ENCODE results near the gene OR2AT4.
"Not testable (repeated sequence)": the region's sequence is repeated elsewhere in the genome, so short reads cannot be mapped to it uniquely, and the experiment has no call there.

The OR2AT4 gene

DNA sequence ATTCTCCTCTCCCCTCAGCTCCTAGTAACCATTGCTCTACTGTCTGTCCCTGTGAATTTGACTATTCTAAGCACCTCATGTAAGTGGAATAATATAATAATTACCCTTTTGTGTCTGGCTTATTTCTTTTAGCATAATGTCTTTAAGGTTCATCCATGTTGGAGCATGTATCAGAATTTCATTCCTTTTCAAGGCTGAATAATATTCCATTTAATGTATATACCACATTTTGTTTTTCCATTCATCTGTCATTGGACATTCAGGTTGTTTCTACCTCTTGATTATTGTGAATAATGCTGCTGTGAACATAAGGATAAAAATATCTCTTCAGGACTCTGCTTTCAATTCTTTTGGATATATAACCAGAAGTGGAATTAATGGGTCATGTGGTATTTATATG, 28.1 kb downstream of the OR2AT4 start:
- DNase-seq (ENCODE audit: low spot score), result no peak

DNA sequence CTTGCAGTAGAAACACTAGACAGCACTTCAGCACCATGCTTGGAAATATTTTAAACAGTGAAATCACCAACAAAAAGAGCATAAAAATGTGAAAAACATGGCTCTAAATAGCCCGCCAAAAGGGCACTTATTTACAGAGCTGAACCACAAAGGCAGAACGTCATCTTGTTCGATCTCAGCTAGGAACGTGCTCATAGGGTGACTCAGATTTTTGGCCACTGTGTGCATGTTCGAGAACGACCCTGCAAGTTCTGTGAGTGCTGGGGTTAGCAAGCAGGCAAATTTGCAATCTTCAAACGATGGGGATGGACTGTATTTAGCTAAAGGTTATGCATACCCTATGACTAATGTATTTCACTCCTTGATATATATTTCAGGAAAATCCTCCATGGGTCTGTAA, 30.6 kb downstream of the OR2AT4 start:
- no peak for DNase-seq (ENCODE audit: low spot score)

DNA sequence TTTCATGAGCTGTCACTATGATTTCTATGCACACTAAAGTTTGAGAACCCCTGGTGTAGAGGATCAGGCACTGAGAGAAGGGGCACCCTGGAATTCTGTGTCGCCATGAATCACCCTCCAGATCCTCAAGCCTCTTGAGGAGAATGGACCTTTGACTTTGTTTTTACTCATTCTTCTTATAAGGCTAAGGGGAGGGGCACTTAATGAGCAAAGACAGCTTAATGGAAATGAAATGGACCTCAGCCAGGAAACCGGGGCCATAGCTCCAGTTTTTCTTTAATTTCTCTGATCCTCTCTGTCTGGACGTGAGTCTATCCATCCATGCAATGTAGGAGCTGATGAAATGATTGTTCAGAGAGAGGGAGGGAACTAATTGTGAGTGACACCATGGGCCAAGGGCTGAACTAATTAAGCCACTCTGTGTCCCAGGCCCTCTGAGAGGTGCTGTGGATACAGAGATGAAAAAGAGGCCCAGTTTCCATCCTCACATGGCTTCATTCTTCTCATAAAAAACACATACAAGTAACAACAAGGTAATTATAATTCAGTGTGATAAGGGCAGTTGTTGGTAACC, 32.8 kb downstream of the OR2AT4 start:
- DNase-seq (ENCODE audit: low spot score), result no peak

DNA sequence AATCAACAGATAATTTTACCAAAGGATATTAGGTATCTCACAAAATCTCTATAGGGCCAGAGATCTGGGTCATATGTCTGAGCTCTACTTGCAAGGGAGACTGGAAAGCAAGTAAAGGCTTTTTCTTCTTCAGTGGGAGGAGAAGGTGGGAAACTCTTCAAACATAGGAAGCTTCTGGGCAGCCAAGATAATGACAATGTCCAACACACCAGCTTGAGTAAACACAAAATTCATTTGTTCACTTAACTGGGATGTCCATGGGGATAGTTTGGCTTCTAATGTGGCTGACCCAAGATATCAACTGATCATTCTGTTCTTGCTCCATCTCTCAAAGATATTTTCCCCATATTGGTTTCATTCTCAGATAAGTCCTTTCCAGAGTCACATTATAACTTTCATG, 37.4 kb downstream of the OR2AT4 start:
- no peak for DNase-seq (ENCODE audit: low spot score)

DNA sequence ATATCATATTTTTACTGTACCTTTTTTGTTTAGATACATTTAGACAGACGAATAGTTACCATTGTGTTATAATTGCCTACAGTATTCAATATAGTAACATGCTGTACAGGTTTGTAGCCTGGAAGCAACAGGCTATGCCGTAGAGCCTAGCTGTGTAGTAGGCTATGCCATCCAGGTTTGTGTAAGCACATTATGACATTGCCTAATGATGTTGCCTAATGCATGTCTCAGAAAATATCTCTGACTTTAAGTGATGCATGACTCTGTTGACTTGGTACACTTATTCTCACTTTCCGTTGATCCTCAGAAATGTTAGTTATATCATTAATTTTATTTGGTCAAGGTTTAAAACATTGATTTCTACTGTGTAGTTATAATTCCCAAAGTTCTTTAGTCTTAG, 39.9 kb downstream of the OR2AT4 start:
- DNase-seq (ENCODE audit: low spot score), result no peak

DNA sequence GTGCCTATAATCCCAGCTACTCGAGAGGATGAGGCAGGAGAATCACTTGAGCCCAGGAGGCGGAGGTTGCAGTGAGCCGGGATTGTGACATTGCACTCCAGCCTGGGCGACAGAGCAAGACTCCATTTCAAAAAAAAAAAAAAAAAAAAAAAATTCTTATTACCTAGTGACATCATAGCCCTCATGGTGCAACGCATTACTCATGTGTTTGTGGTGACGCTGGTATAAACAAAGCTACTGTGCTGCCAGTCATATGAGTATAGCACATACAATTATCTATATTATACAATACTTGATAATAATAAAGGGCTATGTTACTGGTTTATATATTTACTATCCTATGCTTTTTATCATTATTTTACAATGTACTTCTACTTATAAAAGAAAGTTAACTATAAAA, 41.2 kb downstream of the OR2AT4 start:
- DNase-seq (ENCODE audit: low spot score), result no peak

DNA sequence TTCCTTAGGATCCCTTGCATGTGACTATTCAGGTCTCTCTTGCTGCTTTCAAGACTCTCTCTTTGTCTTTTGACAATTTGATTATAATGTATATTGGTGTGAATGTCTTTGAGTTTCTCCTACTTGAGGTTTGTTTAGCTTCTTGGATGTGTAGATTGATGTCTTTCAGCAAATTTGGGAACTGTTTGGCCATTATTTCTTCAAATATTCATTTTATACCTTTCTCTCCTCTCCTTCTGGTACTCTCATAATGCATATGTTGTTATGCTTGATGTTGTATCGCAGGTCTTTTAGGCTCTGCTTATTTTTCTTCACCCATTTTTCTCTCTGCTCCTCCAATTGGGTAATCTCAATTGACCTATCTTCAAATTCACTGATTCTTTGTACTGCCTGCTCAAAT, 44.2 kb downstream of the OR2AT4 start:
- DNase-seq (ENCODE audit: low spot score), result no peak

DNA sequence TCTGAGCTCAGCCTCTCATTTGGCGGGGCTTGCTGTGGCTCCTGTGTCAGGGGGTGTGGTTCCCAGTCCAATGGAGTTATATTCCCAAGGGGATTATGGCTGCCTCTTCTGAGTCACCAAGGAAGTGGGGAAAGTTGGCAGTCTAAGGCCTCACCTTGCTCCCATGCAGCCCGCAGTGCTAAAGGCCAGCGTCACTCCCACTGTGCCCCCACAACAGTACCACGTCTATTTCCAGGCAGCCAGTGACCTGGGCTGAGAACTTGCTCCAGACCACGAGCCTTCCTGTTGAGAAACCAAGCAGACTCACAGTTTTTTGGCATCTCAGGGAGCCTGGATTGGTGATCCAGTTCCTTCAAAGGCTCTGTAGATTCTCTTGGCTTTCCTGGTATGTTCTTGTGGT, 45.6 kb downstream of the OR2AT4 start:
- DNase-seq (ENCODE audit: low spot score), result no peak

DNA sequence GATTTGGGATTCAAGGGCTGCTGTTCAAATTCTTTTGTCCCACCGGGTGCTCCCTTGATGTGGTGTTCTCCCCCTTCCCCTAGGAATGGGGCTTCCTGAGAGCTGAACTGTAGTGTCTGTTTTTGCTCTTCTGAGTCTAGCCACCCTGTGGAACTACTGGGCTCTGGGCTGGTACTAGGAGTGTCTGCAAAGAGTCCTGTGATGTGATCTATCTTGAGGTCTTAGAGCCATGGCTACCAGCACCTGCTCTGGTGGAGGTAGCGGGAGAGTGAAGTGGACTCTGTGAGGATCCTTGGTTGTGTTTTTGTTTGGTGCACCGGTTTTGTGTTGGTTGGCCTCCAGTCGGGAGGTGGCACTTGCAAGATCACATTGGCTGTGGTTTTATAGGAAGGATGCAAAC, 46.2 kb downstream of the OR2AT4 start:
- no peak for DNase-seq (ENCODE audit: low spot score)

DNA sequence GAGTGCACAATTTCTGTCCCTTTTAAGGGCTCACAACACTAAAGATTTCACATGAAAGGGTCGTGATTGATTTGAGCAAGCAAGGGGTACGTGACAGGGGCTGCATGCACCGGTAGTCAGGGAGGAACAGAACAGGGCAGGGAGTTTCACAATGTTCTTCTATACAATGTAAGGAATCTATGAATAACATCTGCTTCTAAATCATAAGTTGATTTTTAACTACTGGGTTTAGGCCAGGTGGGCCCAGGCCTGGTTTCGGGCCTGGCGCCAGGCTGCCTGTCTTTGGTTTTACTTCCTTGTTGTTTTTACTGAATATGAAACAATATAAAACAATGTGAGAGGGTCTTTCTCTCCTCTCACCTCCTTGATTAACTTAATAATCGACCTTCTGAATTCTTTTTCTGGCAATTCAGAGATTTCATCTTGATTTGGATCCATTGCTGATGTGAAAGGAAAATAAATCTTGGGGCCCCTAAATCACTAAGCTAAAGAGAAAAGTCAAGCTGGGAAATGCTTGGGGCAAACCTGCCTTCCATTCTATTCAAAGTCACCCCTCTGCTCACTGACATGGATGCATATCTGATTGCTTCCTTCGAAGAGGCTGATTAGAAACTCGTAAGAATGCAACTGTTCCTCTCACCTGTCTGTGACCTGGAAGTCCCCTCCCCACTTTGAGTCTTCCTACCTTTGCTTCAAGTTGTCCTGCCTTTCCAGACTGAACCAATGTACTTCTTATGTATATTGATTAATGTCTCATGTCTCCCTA, 47.0 kb downstream of the OR2AT4 start:
- DNase-seq (ENCODE audit: low spot score), result not testable (repeated sequence)

DNA sequence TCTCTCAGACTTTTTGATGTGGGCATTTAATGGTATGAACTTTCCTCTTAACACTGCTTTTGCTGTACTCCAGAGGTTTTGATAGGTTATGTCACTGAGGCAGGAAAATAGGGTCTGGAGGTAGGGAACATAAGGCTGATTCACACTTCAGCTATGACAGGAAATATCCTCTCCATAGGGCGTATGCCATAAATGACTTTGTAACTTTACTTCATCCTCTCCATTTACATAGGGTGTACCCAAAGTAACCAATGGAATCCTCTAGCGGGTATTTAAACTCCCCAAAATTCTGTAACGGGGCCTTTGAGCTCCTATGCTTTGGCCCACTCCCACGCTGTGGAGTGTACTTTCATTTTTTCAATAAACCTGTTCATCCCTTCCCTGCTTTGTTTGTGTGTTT, 49.5 kb downstream of the OR2AT4 start:
- DNase-seq (ENCODE audit: low spot score), result no peak

DNA sequence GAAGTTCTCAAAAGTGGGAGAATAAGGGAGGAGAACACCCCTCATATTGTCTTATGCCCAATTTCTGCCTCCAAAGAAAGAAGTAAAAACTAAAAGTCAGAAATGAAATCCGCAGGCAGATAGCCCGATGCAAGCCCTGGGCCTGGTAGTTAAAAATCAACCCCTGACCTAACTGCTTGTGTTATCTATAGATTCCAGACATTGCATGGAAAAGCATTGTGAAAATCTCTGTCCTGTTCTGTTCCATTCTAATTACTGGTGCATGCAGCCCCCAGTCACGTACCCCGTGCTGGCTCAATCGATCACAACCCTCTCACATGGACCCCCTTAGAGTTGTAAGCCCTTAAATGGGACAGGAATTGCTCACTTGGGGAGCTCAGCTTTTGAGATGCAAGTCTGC, 50.0 kb downstream of the OR2AT4 start:
- DNase-seq (ENCODE audit: low spot score), result not testable (repeated sequence)

DNA sequence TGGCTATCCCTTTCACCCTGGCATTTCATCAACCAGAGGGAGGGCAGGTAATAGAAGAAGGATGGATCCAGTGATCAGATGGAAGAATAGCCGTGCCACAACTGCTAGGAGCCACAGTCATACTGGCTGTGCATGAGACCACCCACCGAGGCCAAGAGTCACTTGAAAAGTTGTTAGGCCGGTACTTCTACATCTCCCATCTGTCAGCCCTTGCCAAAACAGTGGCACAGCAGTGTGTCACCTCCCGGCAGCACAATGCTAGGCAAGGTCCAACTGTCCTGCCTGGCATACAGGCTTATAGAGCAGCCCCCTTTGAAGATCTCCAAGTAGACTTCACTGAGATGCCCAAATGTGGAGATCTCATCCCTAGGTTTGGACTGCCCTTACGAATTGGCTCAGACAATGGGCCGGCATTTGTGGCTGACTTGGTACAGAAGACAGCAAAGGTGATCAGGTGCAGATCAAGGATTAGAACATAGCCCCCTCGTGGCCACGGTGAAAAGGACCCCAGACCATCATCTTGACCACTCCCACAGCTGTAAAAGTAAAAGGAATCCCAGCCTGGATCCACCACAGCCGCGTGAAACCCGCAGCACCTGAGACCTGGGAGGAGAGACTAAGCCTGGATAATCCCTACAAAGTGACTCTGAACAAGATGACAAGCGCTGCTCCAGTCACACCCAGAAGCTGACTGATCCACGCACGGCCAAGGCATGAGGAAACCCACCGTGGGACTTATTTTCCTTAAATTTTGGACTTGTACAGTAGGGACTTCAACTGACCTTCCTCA, 52.1 kb downstream of the OR2AT4 start:
- DNase-seq (ENCODE audit: low spot score), result not testable (repeated sequence)

DNA sequence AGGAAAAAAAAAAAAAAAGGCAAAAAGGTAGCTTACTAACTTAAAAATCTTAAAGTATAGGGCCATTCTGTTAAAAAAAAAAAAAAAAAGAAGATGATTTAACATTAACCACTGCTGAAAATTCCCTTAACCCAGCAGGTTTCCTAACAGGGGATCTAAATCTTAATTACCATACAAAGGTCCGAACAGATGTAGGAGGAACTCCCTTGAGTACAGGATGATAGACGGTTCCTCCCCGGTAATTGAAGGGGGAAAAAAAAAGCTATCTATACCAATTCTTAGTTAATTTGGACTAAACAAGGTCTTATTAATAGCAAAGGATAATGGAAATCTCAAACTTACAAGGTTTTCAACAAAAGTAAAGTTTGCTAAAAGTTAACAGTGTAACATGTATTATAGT, 54.9 kb downstream of the OR2AT4 start:
- DNase-seq (ENCODE audit: low spot score), result not testable (repeated sequence)

DNA sequence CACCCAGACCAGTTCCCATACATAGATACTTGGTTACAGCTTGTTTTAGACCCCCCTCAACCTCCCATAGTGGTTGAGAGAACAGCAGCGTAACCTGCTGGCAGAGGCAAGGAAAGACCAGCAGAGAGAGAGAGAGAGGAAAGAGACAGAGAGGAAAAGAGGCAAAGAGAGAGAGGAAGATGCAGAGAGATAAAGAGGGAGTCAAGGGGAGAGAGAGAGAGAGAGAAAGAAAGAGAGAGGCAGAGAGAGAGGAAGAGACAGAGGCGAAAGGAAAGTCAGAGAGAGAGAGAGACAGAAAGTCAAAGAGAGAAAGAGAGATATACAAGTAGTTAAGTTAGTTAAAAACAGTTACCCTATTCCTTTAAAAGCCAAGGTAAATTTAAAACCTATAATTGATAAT, 55.4 kb downstream of the OR2AT4 start:
- DNase-seq (ENCODE audit: low spot score), result no peak

DNA sequence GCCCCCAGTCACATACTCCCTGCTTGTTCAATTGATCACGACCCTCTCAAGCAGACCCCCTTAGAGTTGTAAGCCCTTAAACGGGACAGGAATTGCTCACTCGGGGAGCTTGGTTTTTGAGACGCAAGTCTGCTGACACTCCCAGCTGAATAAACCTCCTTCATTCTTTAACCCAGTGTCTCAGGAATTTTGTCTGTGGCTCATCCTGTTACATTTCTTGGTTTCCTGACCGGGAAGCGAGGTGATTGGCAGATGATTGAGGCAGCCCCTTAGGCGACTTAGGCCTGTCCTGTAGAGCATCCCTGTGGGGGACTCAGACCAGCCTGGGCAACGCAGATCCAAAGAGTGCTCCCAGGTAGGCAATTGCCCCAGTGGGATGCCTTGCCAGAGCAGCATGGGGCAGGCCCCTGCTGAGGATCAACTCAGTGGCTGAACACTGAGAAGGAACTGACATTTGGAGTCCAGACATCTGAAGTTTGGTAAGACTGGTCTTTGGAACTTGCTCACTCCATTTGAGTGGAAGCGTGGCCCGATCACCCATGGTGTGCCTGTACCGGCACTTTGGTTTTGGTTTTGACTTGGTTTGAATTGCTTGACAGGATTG, 56.4 kb downstream of the OR2AT4 start:
- DNase-seq (ENCODE audit: low spot score), result no peak

DNA sequence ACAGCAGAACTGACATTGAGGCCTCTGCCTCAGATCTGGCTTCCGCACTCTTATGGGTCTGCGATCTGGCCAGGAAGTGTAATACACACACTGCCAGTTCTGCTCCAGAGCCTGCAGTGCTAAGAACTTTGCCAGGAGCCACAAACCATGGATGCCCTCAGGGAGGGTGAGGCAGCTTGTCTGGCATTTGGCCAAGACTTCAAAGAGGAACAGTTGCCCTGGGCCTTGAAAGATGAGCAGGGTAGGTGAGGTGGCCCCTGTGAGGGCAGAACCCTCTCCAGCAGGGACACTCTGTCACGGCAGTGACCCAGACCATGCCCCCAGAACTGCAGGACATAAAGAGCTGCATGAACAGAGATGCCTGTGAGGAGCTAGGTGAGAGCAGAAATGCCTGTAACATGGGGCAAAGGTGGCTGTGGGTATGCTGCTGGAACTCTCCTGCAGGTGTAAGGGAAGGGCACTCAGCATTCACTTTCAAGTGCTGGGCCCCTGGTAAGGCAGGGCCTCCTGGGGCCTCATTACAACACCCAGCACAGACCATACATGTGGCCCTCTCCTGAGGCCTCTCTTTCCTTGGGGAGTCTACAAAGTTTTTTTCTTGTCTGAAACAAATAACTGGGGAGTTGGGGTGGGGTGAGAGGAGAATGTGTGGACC, 60.6 kb downstream of the OR2AT4 start:
- DNase-seq (ENCODE audit: low spot score), result peak; percentile 42

DNA sequence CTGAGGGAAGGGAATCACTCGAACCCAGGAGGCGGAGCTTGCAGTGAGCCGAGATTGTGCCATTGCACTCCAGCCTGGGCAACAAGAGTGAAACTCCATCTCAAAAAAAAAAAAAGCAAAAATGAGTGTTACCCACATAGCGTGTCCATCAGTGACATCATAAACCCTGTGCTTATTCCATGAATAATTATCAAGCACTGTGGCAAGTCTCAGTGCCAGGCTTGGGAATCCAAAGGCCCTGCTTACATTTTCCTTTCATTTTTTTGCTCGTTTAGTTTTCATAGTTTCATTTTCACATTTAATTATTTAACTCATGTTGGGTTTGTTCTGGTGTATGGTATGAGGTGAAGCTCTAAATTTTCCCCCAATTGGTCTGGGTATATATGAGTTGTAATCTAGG, 61.4 kb downstream of the OR2AT4 start:
- no peak for DNase-seq (ENCODE audit: low spot score)

DNA sequence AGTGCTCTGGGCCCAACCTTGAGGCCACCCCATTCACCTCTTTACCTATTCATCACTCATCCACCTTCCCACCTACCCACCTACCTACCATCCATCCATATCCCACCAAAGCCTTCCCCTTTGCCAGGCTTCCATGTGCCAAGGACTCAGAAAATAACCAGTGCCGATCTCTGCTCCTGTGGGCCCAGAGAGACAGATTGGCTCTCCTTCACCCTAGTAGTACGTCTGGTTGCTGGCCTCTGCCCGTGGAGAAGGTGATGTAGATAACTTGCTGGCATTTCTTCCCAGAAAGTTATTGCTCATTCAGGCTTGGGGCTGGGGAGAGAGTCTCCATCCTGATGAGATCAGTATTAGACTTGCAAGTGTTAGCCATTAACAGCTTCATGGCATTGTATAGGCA, 62.8 kb downstream of the OR2AT4 start:
- DNase-seq (ENCODE audit: low spot score), result no peak

DNA sequence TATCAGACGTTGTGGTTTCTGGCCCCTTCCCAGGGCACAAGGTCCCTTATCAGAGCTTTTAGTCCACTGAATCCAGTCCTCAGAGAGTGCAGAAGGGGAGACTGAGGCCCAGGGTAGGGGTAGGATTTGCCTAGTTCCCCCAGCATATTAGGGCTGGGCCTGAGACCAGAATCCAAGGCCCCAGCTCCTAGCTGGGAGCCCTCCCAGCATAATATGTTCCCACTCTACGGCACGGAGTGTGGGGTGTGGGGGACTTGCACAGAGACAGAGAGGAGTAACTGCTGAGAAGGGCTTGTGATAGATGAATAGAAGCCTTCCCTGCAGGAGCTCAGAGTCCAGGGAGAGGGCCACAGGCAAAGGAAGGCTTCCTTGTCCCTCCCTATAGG, 64.1 kb downstream of the OR2AT4 start:
- DNase-seq (ENCODE audit: low spot score), result no peak

DNA sequence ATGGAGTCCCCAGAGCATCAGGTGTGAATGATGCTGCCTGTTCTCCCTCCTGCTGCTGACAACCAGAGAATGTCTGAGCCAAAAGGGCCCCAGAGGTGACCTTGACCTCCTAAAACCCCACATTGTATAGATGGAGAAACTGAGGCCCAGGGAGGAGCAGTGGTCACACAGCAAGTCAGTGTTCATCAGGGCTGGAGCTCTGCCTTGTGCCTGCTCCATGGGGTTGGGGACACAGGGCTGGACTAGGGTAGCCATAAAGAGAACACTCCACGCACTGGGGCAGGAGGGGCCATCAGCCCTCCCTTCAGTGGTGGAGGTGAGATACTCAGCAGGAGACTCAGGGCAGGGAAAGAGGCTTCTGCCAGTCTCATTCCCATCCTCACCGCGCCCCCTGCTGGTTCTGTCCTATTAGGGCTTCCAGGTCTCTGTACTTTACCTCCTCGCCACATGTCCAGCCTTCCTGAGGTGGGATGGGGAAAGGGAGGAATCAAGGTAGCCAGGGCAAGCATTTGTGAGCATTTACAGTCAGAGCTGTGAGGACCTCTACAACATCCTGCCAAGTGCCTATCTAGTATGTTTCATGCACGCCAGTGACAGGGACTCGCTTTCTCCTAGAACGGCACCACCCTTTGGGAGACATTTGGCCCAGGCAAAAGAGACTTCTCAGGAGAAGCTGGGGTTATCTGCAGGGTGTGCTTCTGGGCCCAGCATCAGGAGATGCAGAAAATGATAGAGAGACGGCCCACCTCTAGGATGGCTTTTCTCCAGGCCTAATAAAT, 64.7 kb downstream of the OR2AT4 start:
- DNase-seq (ENCODE audit: low spot score), result peak; percentile 36

All from cerebellar cortex (tissue), 1 donor.